ENCODE measurements around the gene SEMA4B.
"Not testable (repeated sequence)": the region's sequence is repeated elsewhere in the genome, so short reads cannot be mapped to it uniquely, and the experiment has no call there.

The SEMA4B gene

DNA sequence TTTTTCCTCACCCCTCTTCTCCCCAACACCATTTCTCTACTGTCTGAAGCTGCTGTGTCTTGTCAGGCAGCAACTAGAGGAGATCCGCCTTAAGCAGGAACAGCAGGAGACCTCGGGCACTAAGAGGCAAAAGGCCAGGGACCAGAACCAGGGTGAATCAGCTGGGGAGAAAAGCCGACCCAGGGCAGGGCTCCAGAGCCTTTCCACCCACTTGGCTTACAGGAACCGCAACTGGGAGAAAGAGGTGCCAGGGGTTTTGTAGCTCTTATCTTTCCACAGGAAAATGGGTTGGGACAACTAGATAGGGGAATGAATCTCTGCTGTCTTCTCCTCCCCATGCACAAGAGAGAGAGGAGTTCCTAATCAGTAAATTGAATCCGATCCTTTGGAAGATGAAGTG lies 61.3 kb downstream of the SEMA4B start:
- DNase-seq = no peak

DNA sequence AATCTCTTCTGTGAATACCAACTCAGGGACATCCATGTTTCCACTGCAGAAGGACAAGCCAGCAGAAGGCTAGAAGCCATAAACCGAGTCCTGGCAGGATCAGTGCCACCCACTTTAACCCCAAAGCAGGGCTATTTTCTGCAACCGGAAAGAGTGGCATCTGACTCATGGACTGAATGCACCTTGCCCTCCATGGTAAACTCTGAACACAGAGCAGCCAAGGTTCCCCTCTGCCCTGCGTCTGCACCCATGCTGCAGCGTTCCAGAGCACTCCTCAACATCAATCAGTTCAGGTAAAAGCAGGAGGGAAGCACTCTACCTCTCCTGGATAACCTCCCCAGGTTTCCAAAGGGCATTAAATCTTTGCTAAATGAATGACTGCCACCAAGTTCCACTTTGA lies 63.5 kb downstream of the SEMA4B start:
- no peak for DNase-seq

DNA sequence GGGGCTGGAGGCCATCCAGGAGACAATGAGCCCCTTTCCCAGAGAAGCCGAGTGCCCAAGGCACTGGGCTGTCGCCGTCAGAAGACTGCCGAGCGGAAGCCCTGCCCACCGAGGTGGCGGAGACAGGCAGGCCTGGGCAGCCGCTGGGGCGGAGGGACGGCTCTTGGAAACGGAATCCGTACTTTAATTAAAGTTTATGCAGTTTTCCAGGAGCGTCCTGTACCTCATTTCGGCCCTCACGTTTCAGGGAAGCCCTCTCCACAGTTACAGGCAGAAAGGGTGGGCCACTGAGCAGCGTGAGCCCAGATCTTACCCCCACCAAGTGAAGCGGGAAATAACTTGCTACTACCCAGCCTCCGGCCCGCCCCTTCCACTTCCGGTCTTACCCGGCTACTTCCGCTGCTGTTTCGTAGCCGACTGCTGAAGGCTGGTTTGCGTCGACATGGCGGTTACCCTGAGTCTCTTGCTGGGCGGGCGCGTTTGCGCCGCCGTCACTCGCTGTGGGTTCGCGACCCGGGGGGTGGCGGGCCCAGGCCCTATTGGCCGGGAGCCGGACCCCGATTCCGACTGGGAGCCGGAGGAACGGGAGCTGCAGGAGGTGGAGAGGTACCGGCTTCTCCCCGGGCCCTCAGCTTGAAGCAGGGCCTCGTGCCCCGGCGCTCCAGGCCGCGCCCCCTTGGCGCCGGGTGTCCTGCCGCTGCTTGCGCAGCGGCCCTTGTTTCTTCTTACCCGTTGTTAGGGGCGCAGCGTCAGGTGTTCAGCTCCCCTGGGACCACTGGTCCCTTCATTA lies 64.3 kb downstream of the SEMA4B start, which contains the start of gene NGRN:
Gene NGRN (plus strand): TSS at position 402 of the 790 bp plus-strand sequence. CDS start 41 bp downstream, at position 443.
- peak; percentile 91 for DNase-seq

DNA sequence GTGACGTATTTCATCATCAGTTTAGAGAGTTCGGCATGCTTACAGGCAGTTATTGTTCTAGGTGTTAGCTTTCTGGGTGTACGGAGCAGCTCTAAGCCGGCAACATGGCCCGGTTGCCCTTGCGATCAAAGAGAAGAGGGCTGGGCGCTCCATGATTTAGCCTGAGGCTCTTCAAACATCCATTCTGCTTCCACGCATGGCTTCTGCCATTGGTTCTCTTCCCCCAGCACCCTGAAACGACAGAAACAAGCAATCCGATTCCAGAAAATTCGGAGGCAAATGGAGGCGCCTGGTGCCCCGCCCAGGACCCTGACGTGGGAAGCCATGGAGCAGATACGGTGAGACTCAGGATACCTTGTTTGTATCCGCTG lies 64.9 kb downstream of the SEMA4B start:
- peak; percentile 49 for DNase-seq

DNA sequence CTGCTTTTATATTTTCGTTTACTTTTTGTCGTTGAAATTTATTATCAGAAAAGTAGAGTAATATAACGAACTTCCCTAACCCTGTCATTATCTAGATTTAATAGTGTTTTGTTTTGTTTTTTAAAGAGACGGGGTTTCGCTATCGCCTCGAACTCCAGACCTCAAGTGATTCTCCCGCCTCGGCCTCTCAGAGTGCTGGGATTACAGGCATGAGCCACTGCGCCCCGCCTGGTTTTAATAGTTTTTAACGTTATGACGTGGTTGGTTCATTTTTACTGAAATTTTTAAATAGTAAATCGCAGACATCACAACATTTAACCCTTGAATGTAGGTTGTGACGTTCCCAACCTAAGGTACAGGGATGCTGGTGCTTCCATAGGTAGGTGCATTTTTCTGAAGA lies 65.4 kb downstream of the SEMA4B start:
- no peak for DNase-seq

DNA sequence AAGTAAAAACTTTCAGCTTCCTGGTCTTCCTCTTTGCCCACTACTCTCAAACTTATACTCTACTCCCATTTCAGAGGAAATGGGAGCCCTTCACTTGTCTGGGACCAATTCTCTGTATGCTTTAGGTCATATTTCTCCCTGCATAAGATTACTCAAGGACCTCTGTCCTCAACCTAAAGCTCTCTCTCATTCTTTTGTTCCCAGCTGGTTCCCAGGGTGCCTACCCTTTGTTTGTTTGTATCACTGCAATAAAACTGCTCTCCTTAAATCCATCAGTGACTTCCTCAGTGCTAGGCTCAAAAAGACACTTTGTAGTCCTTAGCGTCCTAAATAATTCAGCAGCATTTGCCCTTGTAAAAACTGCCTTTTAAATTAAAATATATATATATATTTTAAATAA lies 67.3 kb downstream of the SEMA4B start:
- no peak for DNase-seq

DNA sequence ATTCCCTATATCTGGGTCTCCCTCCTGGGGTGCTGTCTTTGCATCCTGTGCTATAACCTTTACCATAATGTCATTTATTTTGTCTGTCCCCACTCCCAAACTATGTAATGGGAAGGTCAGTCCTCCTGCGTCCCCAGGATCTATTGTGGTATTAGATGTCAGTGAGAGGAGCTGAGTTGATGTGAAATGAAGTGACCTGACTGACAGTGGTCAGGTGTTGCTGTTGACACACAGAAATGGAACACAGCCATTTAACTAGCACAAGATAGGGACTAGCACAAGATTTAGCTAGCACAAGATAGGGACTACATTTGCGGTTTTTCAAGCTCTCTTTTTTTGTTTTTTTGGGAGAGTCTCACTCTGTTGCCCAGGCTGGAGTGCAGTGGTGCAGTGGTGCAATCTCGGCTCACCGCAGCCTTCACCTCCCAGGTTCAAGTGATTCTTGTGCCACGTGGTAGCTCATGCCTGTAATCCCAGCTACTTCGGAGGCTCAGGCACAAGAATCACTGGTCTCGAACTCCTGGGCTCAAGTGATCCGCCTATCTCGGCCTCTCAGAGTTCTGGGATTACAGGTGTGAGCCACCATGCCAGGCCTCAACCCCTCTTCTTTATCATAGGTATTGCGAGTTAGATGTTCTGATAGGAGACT lies 69.5 kb downstream of the SEMA4B start:
- no peak for DNase-seq

DNA sequence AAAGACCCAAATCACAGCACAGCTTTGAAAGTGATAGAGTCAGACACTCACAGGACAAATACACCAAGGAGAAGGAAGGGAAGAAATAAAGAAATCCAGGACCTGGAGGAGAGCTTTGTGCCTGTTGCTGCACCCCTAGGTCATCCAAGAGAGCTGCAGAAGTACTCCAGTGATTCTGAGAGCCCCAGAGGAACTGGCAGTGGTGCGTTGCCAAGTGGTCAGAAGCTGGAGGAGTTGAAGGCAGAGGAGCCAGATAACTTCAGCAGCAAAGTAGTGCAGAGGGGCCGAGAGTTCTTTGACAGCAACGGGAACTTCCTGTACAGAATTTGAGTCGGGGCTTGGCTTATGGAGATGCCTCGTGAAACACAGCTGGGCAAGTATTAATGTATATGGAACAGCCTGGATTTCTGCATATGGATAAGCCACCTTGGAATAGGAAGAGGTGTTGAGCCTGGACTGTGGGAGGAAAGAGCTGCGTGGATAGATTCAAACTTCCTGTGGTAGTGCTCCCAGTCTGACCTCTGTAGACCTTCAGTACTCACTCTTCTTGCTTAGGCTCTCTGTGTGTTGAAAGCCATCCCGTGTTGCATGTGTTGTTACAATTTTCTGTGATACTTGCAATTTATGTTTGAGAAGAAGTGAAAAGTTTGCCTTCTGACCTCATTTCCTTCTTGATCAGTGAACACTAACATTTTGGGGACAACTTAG lies 70.5 kb downstream of the SEMA4B start:
- no peak for DNase-seq

DNA sequence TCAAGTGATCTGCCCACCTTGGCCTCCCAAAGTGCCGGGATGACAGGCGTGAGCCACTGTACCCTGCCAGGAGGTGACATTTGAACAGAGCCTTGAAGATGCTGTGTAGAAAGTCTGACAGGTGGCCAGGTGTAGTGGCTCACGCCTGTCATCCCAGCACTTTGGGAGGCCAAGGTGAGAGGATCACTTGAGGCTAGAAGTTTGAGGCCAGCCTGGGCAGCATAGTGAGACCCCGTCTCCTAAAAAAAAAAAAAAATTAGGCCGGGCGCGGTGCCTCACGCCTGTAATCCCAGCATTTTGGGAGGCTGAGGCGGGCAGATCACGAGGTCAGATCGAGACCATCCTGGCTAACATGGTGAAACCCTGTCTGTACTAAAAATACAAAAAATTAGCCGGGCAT lies 77.3 kb downstream of the SEMA4B start:
- DNase-seq = not testable (repeated sequence)
